RWPE1 (cell line): ENCODE data around the gene TSC22D4.

Experiments used
- CTCF ChIA-PET: fragments of 350-600 bp; sonication (Branson Sonifier 250); formaldehyde crosslinking; extraction: SDS; loops from one replicate; lab custom pipeline; 2021; lab: Yijun Ruan, JAX
- POLR2A ChIA-PET: fragments of 400-600 bp; formaldehyde crosslinking; extraction: SDS; loops from one replicate; lab custom pipeline; 2020; ENCODE audit warnings: antibody characterized with exemption; ENCODE audit not compliant: low non-redundant PET; lab: Yijun Ruan, JAX
- DNase-seq: peaks from one replicate; pipeline ENCODE4 v3.0.0; 2012; ENCODE audit warnings: low spot score
- H3K27ac ChIP-seq: fragments of 450-650 bp; 2 replicates; pipeline ENCODE4 v1.5.1; 2017
- CTCF ChIP-seq: fragments of 450-650 bp; conservative IDR thresholded peaks from 2 replicates; pipeline ENCODE4 v1.5.1; 2017; ENCODE audit warnings: low read depth, mild to moderate bottlenecking

The TSC22D4 gene

GRCh38 chr7:100466653-100467605 lies 12.1 kb downstream of the TSC22D4 start:
- no peak for TF ChIP-seq CTCF
- ChIA-PET POLR2A (no interaction called here), CTCF (interaction anchor here (0.7 to 1.9 kb wide), 3 partner anchors 11 to 97 kb away, joined by 3 to 7 read pairs (median 6); no protein-coding TSS in a partner anchor)
- peak overlapping the region; percentile 67 for H3K27ac ChIP-seq
- DNase-seq: no peak

DNA sequence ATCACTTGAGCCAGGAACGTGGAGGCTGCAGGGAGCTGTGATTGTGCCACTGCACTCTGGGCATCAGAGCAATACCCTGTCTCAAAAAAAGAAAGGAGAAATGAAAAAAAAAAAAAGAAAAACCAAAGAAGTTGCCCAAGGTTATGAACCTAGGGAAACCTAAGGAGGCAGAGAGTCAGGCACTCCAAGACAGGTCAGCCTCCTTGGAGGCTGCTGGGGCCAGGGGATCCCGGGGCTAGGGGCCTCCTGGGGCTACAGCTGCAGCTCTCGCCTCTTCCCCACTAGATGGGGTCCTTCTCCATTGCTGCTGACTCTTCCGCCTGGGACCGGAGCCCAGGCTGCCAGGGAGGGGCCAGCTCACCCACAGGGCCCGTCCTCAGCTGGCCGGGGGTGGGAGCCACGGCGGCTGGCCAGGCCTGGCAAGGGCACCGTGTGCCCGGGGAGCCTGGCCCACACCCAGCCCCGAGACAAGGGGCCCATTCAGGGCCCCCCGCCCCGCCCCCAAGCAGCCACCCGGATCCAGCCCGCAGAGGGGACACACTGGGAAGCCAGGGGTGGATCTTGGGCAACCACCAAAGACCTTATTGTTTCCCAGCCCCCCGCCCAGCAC lies 13.2 kb downstream of the TSC22D4 start:
- CTCF ChIA-PET: interaction anchor here (0.5 to 1.9 kb wide), 9 partner anchors 17 to 226 kb away, joined by 3 to 7 read pairs (median 4); no protein-coding TSS in a partner anchor

GRCh38 chr7:100465299-100465698 lies 13.7 kb downstream of the TSC22D4 start:
- ChIA-PET POLR2A (no interaction called here), CTCF (interaction anchor here (0.6 to 1.9 kb wide), 6 partner anchors 17 to 226 kb away, joined by 3 to 7 read pairs (median 5); no protein-coding TSS in a partner anchor)
- no peak for TF ChIP-seq CTCF
- no peak for DNase-seq
- H3K27ac ChIP-seq: peak overlapping the region; percentile 67

More for the DNA sequence above, 13.2 kb downstream of the TSC22D4 start:
- TF ChIP-seq CTCF: peak; percentile 87
- H3K27ac ChIP-seq: peak overlapping the region; percentile 67
- POLR2A ChIA-PET: no interaction called here
- peak; percentile 59 for DNase-seq

DNA sequence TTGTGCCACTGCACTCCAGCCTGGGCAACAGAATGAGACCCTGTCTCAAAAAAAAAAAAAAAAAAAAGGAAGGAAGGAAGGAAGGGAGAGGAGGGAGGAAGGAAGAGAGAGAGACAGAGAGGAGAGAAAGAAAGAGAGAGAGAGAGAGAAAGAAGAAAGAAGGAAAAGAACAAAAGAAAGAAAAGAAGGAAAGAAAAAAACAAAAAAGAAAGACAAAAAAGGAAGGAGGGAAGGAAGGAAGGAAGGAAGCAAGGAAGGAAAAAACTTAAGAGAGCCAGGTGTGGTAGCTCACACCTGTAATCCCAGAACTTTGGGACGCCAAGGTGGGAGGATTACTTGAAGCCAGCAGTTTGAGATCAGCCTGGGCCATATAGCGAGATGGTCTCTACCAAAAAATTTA lies 14.2 kb downstream of the TSC22D4 start:
- H3K27ac ChIP-seq: peak overlapping the region; percentile 67
- POLR2A ChIA-PET: no interaction called here
- CTCF ChIA-PET: interaction anchor here (0.6 to 1.9 kb wide), 6 partner anchors 18 to 762 kb away, joined by 3 to 6 read pairs (median 4); no protein-coding TSS in a partner anchor
- DNase-seq: no peak
- TF ChIP-seq CTCF: no peak

DNA sequence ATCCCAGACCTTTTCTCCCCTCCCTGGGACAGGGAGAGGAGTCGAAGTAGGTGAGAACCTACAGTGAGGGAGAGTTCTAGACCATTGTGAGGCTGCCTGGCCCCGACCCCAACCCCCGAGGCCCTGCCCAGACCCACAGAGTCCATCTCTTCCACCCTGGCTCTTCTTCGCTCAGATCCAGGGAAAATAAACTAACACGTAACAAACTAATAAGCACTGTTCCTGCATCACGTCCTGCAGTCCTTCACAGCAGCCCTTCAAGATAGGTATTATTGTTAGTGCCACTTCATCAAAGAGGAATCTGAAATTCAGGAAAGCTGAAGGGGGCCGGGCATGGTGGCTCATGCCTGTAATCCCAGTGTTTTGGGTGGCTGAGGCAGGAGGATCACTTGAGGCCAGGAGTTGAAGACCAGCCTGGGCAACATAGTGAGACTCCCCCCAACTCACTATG lies 14.8 kb downstream of the TSC22D4 start, which contains the start of gene SPACDR:
TSS of gene SPACDR (minus strand) at position 51 of the 451 bp plus-strand sequence. CDS start 235 bp downstream, outside the sequence.
- CTCF ChIA-PET: interaction anchor here (0.6 to 1.6 kb wide), 4 partner anchors 96 to 763 kb away, joined by 3 read pairs; no protein-coding TSS in a partner anchor
- no peak for DNase-seq
- TF ChIP-seq CTCF: no peak
- POLR2A ChIA-PET: no interaction called here
- H3K27ac ChIP-seq: peak within 1 kb of the TSS; percentile 67

DNA sequence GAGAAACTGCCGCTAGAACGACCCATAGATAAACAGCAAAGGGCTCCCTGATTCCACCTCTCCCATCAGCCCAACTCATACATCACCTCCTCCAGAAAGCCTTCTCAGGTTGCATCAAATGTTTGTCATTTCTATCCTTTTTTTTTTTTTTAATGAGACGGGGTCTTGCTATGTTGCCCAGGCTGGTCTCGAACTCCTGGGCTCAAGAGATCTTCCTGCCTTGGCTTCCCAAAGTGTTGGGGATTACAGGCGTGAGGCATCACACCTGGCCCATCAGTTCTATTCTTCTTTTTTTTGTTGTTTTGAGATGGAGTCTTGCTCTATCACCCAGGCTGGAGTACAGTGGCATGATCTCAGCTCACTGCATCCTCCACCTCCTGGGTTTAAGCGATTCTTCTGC lies 22.0 kb downstream of the TSC22D4 start:
- DNase-seq: no peak
- ChIA-PET CTCF (interaction anchor here (0.6 to 0.7 kb wide), 4 partner anchors 26 to 135 kb away, joined by 3 to 5 read pairs (median 4); no protein-coding TSS in a partner anchor), POLR2A (no interaction called here)
- H3K27ac ChIP-seq: no peak overlapping the region
- TF ChIP-seq CTCF: no peak
